ENCODE results near the gene KREMEN1.

DNA sequence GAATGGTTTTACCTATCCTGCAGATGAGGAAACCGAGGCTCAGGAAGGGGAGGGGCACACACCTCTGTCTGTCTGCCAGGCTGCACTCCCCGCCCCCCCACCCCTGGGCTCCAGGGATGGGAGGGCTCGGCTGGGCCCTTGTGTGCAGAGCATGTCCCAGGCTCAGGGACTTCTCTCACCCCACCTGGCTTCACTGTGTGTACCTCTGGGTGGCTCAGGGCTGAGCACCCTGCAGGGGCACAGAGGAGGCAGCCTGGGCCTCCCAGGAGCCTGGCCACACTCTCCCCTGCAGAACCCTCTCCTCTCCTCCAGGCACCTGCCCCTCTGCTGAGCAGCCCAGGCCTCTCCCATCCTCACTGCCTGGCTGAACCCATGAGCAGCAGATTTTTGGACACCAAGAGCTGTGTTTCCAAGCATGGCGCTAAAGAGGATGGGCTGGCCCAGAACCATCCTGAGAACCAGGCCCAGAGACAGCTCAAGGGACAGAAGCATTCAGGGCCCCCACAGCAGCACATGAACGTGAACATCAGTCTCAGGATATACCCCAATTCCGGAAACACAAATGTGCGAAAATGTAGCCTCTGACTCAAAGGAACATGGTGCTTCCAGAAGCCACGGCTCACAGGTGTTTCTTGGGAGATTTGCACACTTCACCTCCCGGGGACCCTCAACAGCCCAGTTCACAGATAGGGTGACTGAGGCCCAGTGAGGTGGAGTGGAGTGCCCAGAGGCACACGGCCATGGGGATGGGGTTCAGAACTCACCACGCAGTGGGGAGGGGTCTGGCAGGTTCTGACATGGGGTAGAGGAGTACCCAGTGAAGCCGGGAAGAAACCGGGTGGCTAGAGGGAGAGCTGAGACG is 143.4 kb downstream of the KREMEN1 start:
- TF ChIP-seq CTCF (IDR thresholded peaks at IDR 0.05; ENCODE audit: low read length) (no peak), EZH2 (optimal IDR thresholded peaks at IDR 0.05; ENCODE audit: low read depth, low read length) (no peak)

Data from MM.1S (cell line).